NCI-H446 (cell line): Measurements from ENCODE around the gene TAF11.
"Not testable (repeated sequence)": the region's sequence is repeated elsewhere in the genome, so short reads cannot be mapped to it uniquely, and the experiment has no call there.

Experiments
- DNase-seq, 2 experiments: peaks; one replicate each; lab custom pipeline; 2025; lab: John Stamatoyannopoulos, UW

Gene TAF11

GRCh38 chr6:34904990-34905613 is 17.3 kb upstream of the TAF11 start:
- no peak for DNase-seq

GRCh38 chr6:34901930-34902329 is 14.1 kb upstream of the TAF11 start:
- DNase-seq = no peak

GRCh38 chr6:34900321-34901031 is 12.6 kb upstream of the TAF11 start:
- DNase-seq = no peak

GRCh38 chr6:34899748-34900147 is 11.9 kb upstream of the TAF11 start:
- DNase-seq = not testable (repeated sequence)

GRCh38 chr6:34897716-34898115 is 9.9 kb upstream of the TAF11 start:
- no peak for DNase-seq

- no peak for DNase-seq
Measured at GRCh38 chr6:34897130-34897529, 9.3 kb upstream of the TAF11 start.

- DNase-seq = no peak
Measured at GRCh38 chr6:34894693-34895092, 6.9 kb upstream of the TAF11 start.

GRCh38 chr6:34891296-34891695 is 3.5 kb upstream of the TAF11 start:
- no peak for DNase-seq

- DNase-seq = no peak
Measured at GRCh38 chr6:34890533-34890925, 2.7 kb upstream of the TAF11 start.

GRCh38 chr6:34888874-34889555 is 1.2 kb upstream of the TAF11 start, which contains the start of gene ANKS1A:
Gene ANKS1A, plus strand, starts transcription at chr6:34889255. Its CDS starts 148 bp downstream, at chr6:34889403.
- peak; percentile 21 to 63 for DNase-seq

GRCh38 chr6:34888514-34888856 is 643 bp upstream of the TAF11 start:
- no peak for DNase-seq

GRCh38 chr6:34885837-34886236 is 2.0 kb downstream of the TAF11 start:
- DNase-seq = not testable (repeated sequence)

GRCh38 chr6:34884996-34885395 is 2.8 kb downstream of the TAF11 start:
- no peak for DNase-seq

GRCh38 chr6:34884073-34884472 is 3.8 kb downstream of the TAF11 start:
- DNase-seq = not testable (repeated sequence)

- no peak for DNase-seq
Measured at GRCh38 chr6:34877869-34878485, 9.9 kb downstream of the TAF11 start.

GRCh38 chr6:34877259-34877658 is 10.6 kb downstream of the TAF11 start:
- DNase-seq = no peak

GRCh38 chr6:34876472-34876871 is 11.4 kb downstream of the TAF11 start:
- DNase-seq = no peak

GRCh38 chr6:34875292-34876213 is 12.3 kb downstream of the TAF11 start:
- no peak for DNase-seq

GRCh38 chr6:34872332-34872731 is 15.5 kb downstream of the TAF11 start:
- DNase-seq = no peak

- no peak for DNase-seq
Measured at GRCh38 chr6:34871853-34872252, 16.0 kb downstream of the TAF11 start.

- no peak for DNase-seq
Measured at GRCh38 chr6:34867484-34867883, 20.4 kb downstream of the TAF11 start.

- DNase-seq = no peak
Measured at GRCh38 chr6:34866509-34866908, 21.3 kb downstream of the TAF11 start.
